ENCODE measurements around the gene LAMB2.

The LAMB2 gene

GRCh38 chr3:49122886-49123545, 9.8 kb downstream of the LAMB2 start:
- TF ChIP-seq SPI1 (IDR thresholded peaks at IDR 0.05; ENCODE audit: low read depth, low read length): no peak
- no peak for TF ChIP-seq POLR2AphosphoS5 (IDR thresholded peaks at IDR 0.05; ENCODE audit: low read depth, low read length)
- no peak for TF ChIP-seq TAF1 (IDR thresholded peaks at IDR 0.05; ENCODE audit: low read depth, low read length)
- no peak for TF ChIP-seq POLR2A (IDR thresholded peaks at IDR 0.05; ENCODE audit: low read depth, low read length)
- TF ChIP-seq POU2F2 (IDR thresholded peaks at IDR 0.05; ENCODE audit: low read depth, low read length): no peak
- TF ChIP-seq PAX5 (IDR thresholded peaks at IDR 0.05; ENCODE audit: insufficient read depth, low read length, severe bottlenecking): no peak
- FAIRE-seq (no peak), DNase-seq (ENCODE audit: insufficient read length, low spot score) (no peak)

- FAIRE-seq (no peak), DNase-seq (ENCODE audit: insufficient read length, low spot score) (no peak)
- no peak for TF ChIP-seq PAX5 (IDR thresholded peaks at IDR 0.05; ENCODE audit: insufficient read depth, low read length, severe bottlenecking)
- no peak for TF ChIP-seq TAF1 (IDR thresholded peaks at IDR 0.05; ENCODE audit: low read depth, low read length)
- no peak for TF ChIP-seq POLR2AphosphoS5 (IDR thresholded peaks at IDR 0.05; ENCODE audit: low read depth, low read length)
- TF ChIP-seq SPI1 (IDR thresholded peaks at IDR 0.05; ENCODE audit: low read depth, low read length): no peak
- TF ChIP-seq POLR2A (IDR thresholded peaks at IDR 0.05; ENCODE audit: low read depth, low read length): no peak
- TF ChIP-seq POU2F2 (IDR thresholded peaks at IDR 0.05; ENCODE audit: low read depth, low read length): no peak
Observed at GRCh38 chr3:49122451-49122850, 10.4 kb downstream of the LAMB2 start.

GRCh38 chr3:49122022-49122421, 10.8 kb downstream of the LAMB2 start:
- DNase-seq (ENCODE audit: insufficient read length, low spot score) (no peak), FAIRE-seq (no peak)
- TF ChIP-seq SPI1 (IDR thresholded peaks at IDR 0.05; ENCODE audit: low read depth, low read length) (no peak), PAX5 (IDR thresholded peaks at IDR 0.05; ENCODE audit: insufficient read depth, low read length, severe bottlenecking) (no peak), POLR2A (IDR thresholded peaks at IDR 0.05; ENCODE audit: low read depth, low read length) (no peak), POLR2AphosphoS5 (IDR thresholded peaks at IDR 0.05; ENCODE audit: low read depth, low read length) (no peak), TAF1 (IDR thresholded peaks at IDR 0.05; ENCODE audit: low read depth, low read length) (no peak), POU2F2 (IDR thresholded peaks at IDR 0.05; ENCODE audit: low read depth, low read length) (no peak)

- TF ChIP-seq POU2F2 (IDR thresholded peaks at IDR 0.05; ENCODE audit: low read depth, low read length) (no peak), SPI1 (IDR thresholded peaks at IDR 0.05; ENCODE audit: low read depth, low read length) (no peak)
- FAIRE-seq: no peak
- no peak for DNase-seq (ENCODE audit: insufficient read length, low spot score)
Observed at GRCh38 chr3:49121132-49121736, 11.6 kb downstream of the LAMB2 start.

- DNase-seq (ENCODE audit: insufficient read length, low spot score): peak; percentile 100
- peak; percentile 99 for FAIRE-seq
- peak; percentile 37 for TF ChIP-seq PAX5 (IDR thresholded peaks at IDR 0.05; ENCODE audit: insufficient read depth, low read length, severe bottlenecking)
- TF ChIP-seq SPI1 (IDR thresholded peaks at IDR 0.05; ENCODE audit: low read depth, low read length): no peak
- no peak for TF ChIP-seq POU2F2 (IDR thresholded peaks at IDR 0.05; ENCODE audit: low read depth, low read length)
- TF ChIP-seq POLR2AphosphoS5 (IDR thresholded peaks at IDR 0.05; ENCODE audit: low read depth, low read length): peak; percentile 87
- peak; percentile 86 for TF ChIP-seq POLR2A (IDR thresholded peaks at IDR 0.05; ENCODE audit: low read depth, low read length)
- peak; percentile 56; the same call in 1 of the 2 replicates for TF ChIP-seq TAF1 (IDR thresholded peaks at IDR 0.05; ENCODE audit: low read depth, low read length)
Observed at GRCh38 chr3:49120438-49121131, 12.3 kb downstream of the LAMB2 start, which contains the start of gene USP19. TSS of gene USP19 (minus strand) at chr3:49120823. CDS start at chr3:49119145, 1,678 bp downstream.

- TF ChIP-seq POU2F2 (IDR thresholded peaks at IDR 0.05; ENCODE audit: low read depth, low read length) (no peak), POLR2AphosphoS5 (IDR thresholded peaks at IDR 0.05; ENCODE audit: low read depth, low read length) (no peak), PAX5 (IDR thresholded peaks at IDR 0.05; ENCODE audit: insufficient read depth, low read length, severe bottlenecking) (no peak), TAF1 (IDR thresholded peaks at IDR 0.05; ENCODE audit: low read depth, low read length) (no peak), SPI1 (IDR thresholded peaks at IDR 0.05; ENCODE audit: low read depth, low read length) (no peak), POLR2A (IDR thresholded peaks at IDR 0.05; ENCODE audit: low read depth, low read length) (no peak)
- FAIRE-seq (no peak), DNase-seq (ENCODE audit: insufficient read length, low spot score) (no peak)
Observed at GRCh38 chr3:49120096-49120437, 12.8 kb downstream of the LAMB2 start.

- no peak for DNase-seq (ENCODE audit: insufficient read length, low spot score)
- TF ChIP-seq TAF1 (IDR thresholded peaks at IDR 0.05; ENCODE audit: low read depth, low read length): no peak
- TF ChIP-seq POLR2A (IDR thresholded peaks at IDR 0.05; ENCODE audit: low read depth, low read length): no peak
- no peak for TF ChIP-seq SPI1 (IDR thresholded peaks at IDR 0.05; ENCODE audit: low read depth, low read length)
- TF ChIP-seq POU2F2 (IDR thresholded peaks at IDR 0.05; ENCODE audit: low read depth, low read length): no peak
- TF ChIP-seq PAX5 (IDR thresholded peaks at IDR 0.05; ENCODE audit: insufficient read depth, low read length, severe bottlenecking): no peak
- no peak for TF ChIP-seq POLR2AphosphoS5 (IDR thresholded peaks at IDR 0.05; ENCODE audit: low read depth, low read length)
- no peak for FAIRE-seq
Observed at GRCh38 chr3:49119439-49119838, 13.4 kb downstream of the LAMB2 start.

- FAIRE-seq: no peak
- no peak for DNase-seq (ENCODE audit: insufficient read length, low spot score)
- TF ChIP-seq SPI1 (IDR thresholded peaks at IDR 0.05; ENCODE audit: low read depth, low read length): no peak
- no peak for TF ChIP-seq POU2F2 (IDR thresholded peaks at IDR 0.05; ENCODE audit: low read depth, low read length)
Observed at GRCh38 chr3:49119036-49119435, 13.8 kb downstream of the LAMB2 start.

- TF ChIP-seq PAX5 (IDR thresholded peaks at IDR 0.05; ENCODE audit: insufficient read depth, low read length, severe bottlenecking) (no peak), TAF1 (IDR thresholded peaks at IDR 0.05; ENCODE audit: low read depth, low read length) (no peak), POU2F2 (IDR thresholded peaks at IDR 0.05; ENCODE audit: low read depth, low read length) (no peak), POLR2AphosphoS5 (IDR thresholded peaks at IDR 0.05; ENCODE audit: low read depth, low read length) (no peak), SPI1 (IDR thresholded peaks at IDR 0.05; ENCODE audit: low read depth, low read length) (no peak), POLR2A (IDR thresholded peaks at IDR 0.05; ENCODE audit: low read depth, low read length) (no peak)
- no peak for DNase-seq (ENCODE audit: insufficient read length, low spot score)
- no peak for FAIRE-seq
Observed at GRCh38 chr3:49112262-49112661, 20.6 kb downstream of the LAMB2 start.

Data from GM12891 (cell line).